ENCODE results near the gene BAIAP2L1. TPM values are rescaled to one million over a fixed set of nuclear protein-coding genes. Genes with fewer than 3 reads are reported as not detected.

The BAIAP2L1 gene
- total and polyA plus RNA-seq, 12 donors, result 0.53 to 5.8 (median 1.8) TPM

DNA sequence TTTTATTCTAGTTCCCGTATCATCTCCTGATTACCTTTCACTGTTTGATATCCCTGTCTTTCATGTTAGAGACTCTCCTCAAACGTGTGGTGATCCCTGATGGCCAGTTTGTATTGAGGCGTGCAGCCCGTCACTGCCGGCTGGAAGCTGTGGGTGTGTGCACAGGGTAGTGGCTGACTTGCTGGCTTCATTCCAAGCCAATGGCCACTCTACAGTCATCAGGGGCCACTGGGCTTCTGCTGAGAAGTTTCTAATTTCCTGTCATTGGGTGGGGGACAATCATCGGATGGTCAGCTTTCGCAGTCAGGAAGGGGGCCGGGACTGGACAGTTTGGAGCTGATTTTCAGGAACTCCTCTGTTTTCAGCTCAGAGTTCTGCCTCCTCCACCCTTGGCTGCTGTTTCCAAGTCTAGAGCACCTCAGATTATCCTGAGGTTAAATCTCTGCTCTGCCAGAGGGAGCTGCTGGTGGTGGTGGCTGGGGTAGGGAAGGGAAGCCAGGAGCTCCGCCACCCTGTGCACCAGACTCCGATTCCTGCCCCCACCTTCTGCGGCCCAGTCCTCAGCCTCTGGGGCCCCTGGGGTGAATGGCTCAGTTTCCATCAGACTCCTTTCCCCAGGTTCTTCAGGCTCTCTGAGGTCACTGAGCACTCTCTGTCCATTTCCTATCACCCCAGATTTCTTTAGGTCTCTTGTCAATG, 34.9 kb downstream of the BAIAP2L1 start:
- peak; percentile 90 to 98 (median 96) for ATAC-seq
- Histone ChIP-seq H3K27ac (peak overlapping the region; percentile 45 to 88 (median 69)), H3K36me3 (no peaks in the 10 kb centered on the region), H3K27me3 (no peaks in the 10 kb centered on the region), H3K9me3 (no peaks in the 10 kb centered on the region), H3K4me3 (no peak overlapping the region), H3K4me1 (peaks cover 0 to 34% (median 8%) of the 10 kb centered on the region in 9 donors)
- TF ChIP-seq, protein P1, sequence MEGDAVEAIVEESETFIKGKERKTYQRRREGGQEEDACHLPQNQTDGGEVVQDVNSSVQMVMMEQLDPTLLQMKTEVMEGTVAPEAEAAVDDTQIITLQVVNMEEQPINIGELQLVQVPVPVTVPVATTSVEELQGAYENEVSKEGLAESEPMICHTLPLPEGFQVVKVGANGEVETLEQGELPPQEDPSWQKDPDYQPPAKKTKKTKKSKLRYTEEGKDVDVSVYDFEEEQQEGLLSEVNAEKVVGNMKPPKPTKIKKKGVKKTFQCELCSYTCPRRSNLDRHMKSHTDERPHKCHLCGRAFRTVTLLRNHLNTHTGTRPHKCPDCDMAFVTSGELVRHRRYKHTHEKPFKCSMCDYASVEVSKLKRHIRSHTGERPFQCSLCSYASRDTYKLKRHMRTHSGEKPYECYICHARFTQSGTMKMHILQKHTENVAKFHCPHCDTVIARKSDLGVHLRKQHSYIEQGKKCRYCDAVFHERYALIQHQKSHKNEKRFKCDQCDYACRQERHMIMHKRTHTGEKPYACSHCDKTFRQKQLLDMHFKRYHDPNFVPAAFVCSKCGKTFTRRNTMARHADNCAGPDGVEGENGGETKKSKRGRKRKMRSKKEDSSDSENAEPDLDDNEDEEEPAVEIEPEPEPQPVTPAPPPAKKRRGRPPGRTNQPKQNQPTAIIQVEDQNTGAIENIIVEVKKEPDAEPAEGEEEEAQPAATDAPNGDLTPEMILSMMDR (IDR thresholded peaks at IDR 0.05), result no peak
- DNase-seq, result peak; percentile 33 to 80
- 50 to 56% methylated on average over 11 of the region's 11 CpGs for WGBS, 2 donors
- intact Hi-C loops (cut with DNase I), result loop anchor here in 2 of 10 donors (1.0 to 2.0 kb wide), 3 partner anchors 33 to 37 kb away; no protein-coding TSS in a partner anchor

DNA sequence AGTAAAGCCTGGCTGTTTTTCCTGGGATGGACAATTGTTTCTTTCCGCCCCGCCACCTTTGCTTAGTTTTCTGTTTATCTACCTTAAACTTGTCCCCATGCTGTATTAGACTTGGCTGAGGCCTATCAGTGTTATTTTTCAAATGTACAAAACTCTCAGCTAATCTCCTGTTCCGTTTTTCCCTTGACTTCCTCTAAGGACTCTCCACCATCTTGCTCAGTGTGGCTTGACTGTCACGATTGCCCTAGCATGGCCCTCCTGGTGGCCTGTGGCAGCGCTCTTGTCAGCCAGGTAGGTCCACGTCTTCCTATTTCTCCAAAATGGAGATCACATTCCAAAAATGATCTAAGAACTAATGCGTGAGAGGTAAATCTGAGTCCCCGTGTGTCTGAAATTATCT, 36.7 kb downstream of the BAIAP2L1 start:
- 93 to 95% methylated on average over 8 of the region's 8 CpGs for WGBS, 2 donors
- Histone ChIP-seq H3K4me3 (no peak overlapping the region), H3K4me1 (peaks cover 2 to 44% (median 18%) of the 10 kb centered on the region in 9 donors), H3K9me3 (no peaks in the 10 kb centered on the region), H3K27me3 (no peaks in the 10 kb centered on the region), H3K36me3 (no peaks in the 10 kb centered on the region), H3K27ac (no peak overlapping the region)
- TF ChIP-seq, protein P1 (IDR thresholded peaks at IDR 0.05), result no peak
- ATAC-seq (no peak), DNase-seq (no peak)
- intact Hi-C loops (cut with DNase I), result loop anchor here in 1 of 10 donors (2.0 kb wide), 1 partner anchor 35 kb away; no protein-coding TSS in a partner anchor

DNA sequence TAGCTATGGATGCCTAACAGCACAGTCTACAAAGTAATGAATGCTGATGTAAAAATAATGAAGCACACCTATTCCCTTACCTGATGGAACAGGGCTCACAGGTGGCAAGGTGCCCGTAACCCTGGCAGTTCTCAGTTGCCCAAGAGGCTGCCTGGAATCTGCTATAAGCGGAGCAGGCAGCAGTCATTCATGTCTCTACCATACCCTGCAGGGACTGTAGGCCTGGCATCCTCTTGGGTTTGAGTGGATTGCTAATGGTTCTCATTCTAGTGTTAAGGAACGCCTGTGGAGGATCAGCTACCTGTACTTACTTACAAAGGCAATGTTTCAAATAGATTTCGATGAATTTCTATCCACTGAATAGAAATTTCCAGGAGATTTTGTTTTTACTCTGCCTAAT, 38.4 kb downstream of the BAIAP2L1 start:
- TF ChIP-seq, protein P1 (IDR thresholded peaks at IDR 0.05), result no peak
- no peak for ATAC-seq
- H3K36me3 ChIP-seq, result no peaks in the 10 kb centered on the region
- 93% methylated on average over 4 of the region's 4 CpGs for WGBS, 2 donors
- no peak for DNase-seq
- intact Hi-C loops (cut with DNase I), result no loop called here
- no peaks in the 10 kb centered on the region for H3K9me3 ChIP-seq
- peaks cover 0 to 32% (median 18%) of the 10 kb centered on the region in 9 donors for H3K4me1 ChIP-seq
- H3K27ac ChIP-seq, result no peak overlapping the region
- H3K4me3 ChIP-seq, result no peak overlapping the region
- no peaks in the 10 kb centered on the region for H3K27me3 ChIP-seq

DNA sequence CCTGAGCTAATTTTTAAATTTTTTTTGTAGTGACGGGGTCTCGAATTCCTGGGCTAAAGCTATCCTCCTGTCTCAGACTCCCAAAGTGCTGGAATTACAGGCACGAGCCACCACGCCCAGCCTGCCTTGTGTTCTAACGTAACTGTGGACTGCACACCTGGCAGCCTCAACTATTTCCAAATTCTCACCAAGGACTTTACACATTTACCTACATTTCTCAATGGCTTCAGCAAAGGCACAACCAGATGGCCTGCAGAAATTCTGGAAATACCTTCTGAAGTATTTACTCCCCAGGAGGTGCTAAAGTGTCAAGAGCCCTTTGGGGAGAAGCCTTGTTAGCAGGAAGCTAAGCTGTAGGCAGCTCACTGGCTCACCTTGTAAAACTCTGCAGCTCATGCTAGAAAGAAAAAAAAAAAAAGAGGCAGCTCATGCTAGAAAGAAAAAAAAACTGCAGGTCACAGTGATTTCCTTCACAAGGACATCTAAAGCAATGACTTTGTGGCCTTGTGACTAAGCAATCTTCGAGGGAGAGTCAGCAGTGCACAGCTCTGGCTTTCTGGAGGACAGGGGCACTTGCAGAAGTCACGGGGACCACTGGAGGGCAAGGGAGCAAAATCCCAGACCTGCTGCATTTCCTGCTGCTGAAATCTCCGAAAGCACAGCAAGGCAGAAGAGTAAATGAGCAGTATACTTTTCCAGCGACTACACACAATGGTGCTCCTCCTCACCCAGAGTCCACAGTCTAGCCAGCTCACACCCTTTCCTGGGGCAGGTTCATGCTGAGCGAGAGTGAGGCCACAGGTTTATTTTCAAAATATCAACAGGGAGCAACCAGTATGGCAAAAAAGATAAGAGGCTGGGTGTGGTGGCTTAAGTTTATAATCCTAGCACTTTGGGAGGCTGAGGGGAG, 40.4 kb downstream of the BAIAP2L1 start:
- no peaks in the 10 kb centered on the region for H3K36me3 ChIP-seq
- WGBS, 2 donors, result 68 to 72% methylated on average over 10 of the region's 10 CpGs
- peak overlapping the region in 5 of 10 donors; percentile 17 to 62 (median 52) for H3K27ac ChIP-seq
- peaks cover 0 to 17% (median 9%) of the 10 kb centered on the region in 9 donors for H3K4me1 ChIP-seq
- TF ChIP-seq, protein P1 (IDR thresholded peaks at IDR 0.05), result peak in 2 of 9 donors; percentile 19
- ATAC-seq, result peak in 7 of 8 donors; percentile 29 to 63 (median 57)
- H3K9me3 ChIP-seq, result no peaks in the 10 kb centered on the region
- intact Hi-C loops (cut with DNase I), result no loop called here
- no peak for DNase-seq
- H3K4me3 ChIP-seq, result no peak overlapping the region
- no peaks in the 10 kb centered on the region for H3K27me3 ChIP-seq

All from heart right ventricle (tissue), 16 donors.